HepG2 (cell line): ENCODE measurements around the gene PPP1R8. TPM values are rescaled to one million over a fixed set of nuclear protein-coding genes. Genes with fewer than 3 reads are reported as not detected.
A peak's percentile ranks its signal among the peaks of the same experiment; 100 is the strongest.

Experiments
- ATAC-seq: fragments of 200-7000 bp; cut with Tn5 transposase; 3 replicates; pipeline ENCODE4 v1.9.1; 2020; ENCODE audit warnings: mild to moderate bottlenecking, moderate library complexity
- BruUV-seq: library from RNA; stranded (reverse); fragments of 400-500 nt; replicated peaks from 2 replicates; lab custom pipeline; 2021; lab: Mats Ljungman, UMichigan
- CTCF ChIA-PET: fragments of 300-600 bp; formaldehyde crosslinking; extraction: SDS; loops from one replicate; lab custom pipeline; 2021; ENCODE audit warnings: low total read pairs, inconsistent platforms, low intra/inter-chr PET ratio; lab: Yijun Ruan, JAX
- POLR2A ChIA-PET: fragments of 350-600 bp; sonication (Branson Sonifier 250); formaldehyde crosslinking; loops from one replicate; lab custom pipeline; 2020; ENCODE audit warnings: antibody characterized with exemption, inconsistent platforms; lab: Yijun Ruan, JAX
- DNase-seq: peaks from one replicate; pipeline ENCODE4 v3.0.0-alpha.2; 2015; ENCODE audit warnings: low spot score
- FAIRE-seq: peaks from 3 replicates; lab custom pipeline; 2011; peaks lifted over from hg19 to GRCh38; lab: Jason Lieb, UNC
- H2AFZ ChIP-seq: one replicate; pipeline ENCODE4 v1.6.1; 2011; ENCODE audit warnings: low read length, inconsistent platforms
- H3K27ac ChIP-seq: fragments of 300-600 bp; 3 replicates; pipeline ENCODE4 v1.8.0; 2011; ENCODE audit warnings: mixed run types, mild to moderate bottlenecking, mixed read lengths, low read length, inconsistent platforms; ENCODE audit not compliant: insufficient read depth; ENCODE audit errors: extremely low read length
- H3K27me3 ChIP-seq, 2 experiments: fragments of 200-600 bp in 1 of 2; 2 replicates in 1 of 2; 3 replicates in 1 of 2; pipeline versions ENCODE4 v1.6.0 to v1.8.0; 2011; ENCODE audit warnings: low read length in 2 of 2, mild to moderate bottlenecking in 2 of 2, moderate library complexity in 2 of 2, inconsistent platforms in 1 of 2; ENCODE audit not compliant: insufficient read depth in 2 of 2, control insufficient read depth in 1 of 2
- H3K36me3 ChIP-seq, 2 experiments: fragments of 200-600 bp in 1 of 2; replicated peaks in 1 of 2; 2 replicates in 1 of 2; 3 replicates in 1 of 2; pipeline versions ENCODE4 v1.5.1 to v1.8.0; 2011; ENCODE audit warnings: low read length in 2 of 2, inconsistent platforms in 1 of 2; ENCODE audit not compliant: insufficient read depth in 2 of 2, control insufficient read depth in 1 of 2
- H3K4me1 ChIP-seq: 2 replicates; pipeline ENCODE4 v1.5.1; 2012; ENCODE audit warnings: low read length, inconsistent platforms; ENCODE audit not compliant: insufficient read depth
- H3K4me2 ChIP-seq: 2 replicates; pipeline ENCODE4 v1.6.0; 2011; ENCODE audit warnings: low read depth, low read length, inconsistent platforms
- H3K4me3 ChIP-seq, 3 experiments: fragments of 200-600 bp in 1 of 3; sonication (generic), shearing (Covaris generic) in 1 of 3; replicated peaks in 1 of 3; 2 replicates each; pipeline ENCODE4 v1.5.1; 2011 to 2016; ENCODE audit warnings: low read length in 3 of 3, inconsistent platforms in 2 of 3, low read depth in 2 of 3, mild to moderate bottlenecking in 2 of 3, control low read depth in 1 of 3, mixed read lengths in 1 of 3; ENCODE audit not compliant: insufficient read depth in 1 of 3
- H3K79me2 ChIP-seq: one replicate; pipeline ENCODE4 v1.6.1; 2011; ENCODE audit warnings: low read length, inconsistent platforms; ENCODE audit not compliant: insufficient read depth
- H3K9ac ChIP-seq: 2 replicates; pipeline ENCODE4 v1.6.0; 2011; ENCODE audit warnings: mild to moderate bottlenecking, low read depth, low read length, inconsistent platforms; ENCODE audit not compliant: insufficient read depth
- H3K9me3 ChIP-seq: 2 replicates; pipeline ENCODE4 v1.5.1; 2012; ENCODE audit warnings: mild to moderate bottlenecking, low read length
- H4K20me1 ChIP-seq: 2 replicates; pipeline ENCODE4 v1.6.0; 2011; ENCODE audit warnings: inconsistent platforms, mild to moderate bottlenecking, low read length, moderate library complexity; ENCODE audit not compliant: insufficient read depth
- CTCF ChIP-seq: sonication (generic); formaldehyde crosslinking; IDR thresholded peaks from 2 replicates; pipeline ENCODE4 v1.5.0; 2020; ENCODE audit warnings: mild to moderate bottlenecking, missing genetic modification reagents, moderate library complexity
- GATAD1 ChIP-seq: IDR thresholded peaks from 2 replicates; pipeline ENCODE4 v1.6.1; 2016; ENCODE audit warnings: missing genetic modification reagents, missing compliant biosample characterization
- HNRNPLL ChIP-seq: fragments of 200-400 bp; formaldehyde crosslinking; IDR thresholded peaks from 2 replicates; pipeline ENCODE4 v1.6.1; 2017; ENCODE audit warnings: mild to moderate bottlenecking, low read depth, low read length; ENCODE audit not compliant: poor library complexity, severe bottlenecking
- KDM1A ChIP-seq: IDR thresholded peaks from 2 replicates; pipeline ENCODE4 v1.6.1; 2016; ENCODE audit warnings: missing compliant biosample characterization
- KLF11 ChIP-seq: IDR thresholded peaks from 2 replicates; pipeline ENCODE4 v1.6.1; 2016; ENCODE audit warnings: missing compliant biosample characterization
- MEF2D ChIP-seq: sonication (generic); formaldehyde crosslinking; IDR thresholded peaks from 2 replicates; pipeline ENCODE4 v1.5.1; 2020; ENCODE audit warnings: mild to moderate bottlenecking, missing genetic modification reagents
- RNF2 ChIP-seq: fragments of 450-650 bp; conservative IDR thresholded peaks from 2 replicates; pipeline ENCODE4 v1.6.1; 2016; ENCODE audit warnings: low read depth
- SATB2 ChIP-seq: sonication (generic); formaldehyde crosslinking; IDR thresholded peaks from 2 replicates; pipeline ENCODE4 v1.5.0; 2020; ENCODE audit warnings: missing genetic modification reagents
- SCMH1 ChIP-seq: sonication (generic); formaldehyde crosslinking; IDR thresholded peaks from 2 replicates; pipeline ENCODE4 v1.9.0; 2021; ENCODE audit warnings: missing genetic modification reagents, mild to moderate bottlenecking, borderline replicate concordance
- SETDB1 ChIP-seq: sonication (generic); formaldehyde crosslinking; IDR thresholded peaks from 2 replicates; pipeline ENCODE4 v1.5.1; 2020; ENCODE audit warnings: missing genetic modification reagents, mild to moderate bottlenecking, borderline replicate concordance
- SIN3A ChIP-seq: IDR thresholded peaks from 2 replicates; pipeline ENCODE4 v1.6.1; 2011; ENCODE audit warnings: low read depth, mild to moderate bottlenecking, control low read depth, low read length, borderline replicate concordance
- SKI ChIP-seq: fragments of 450-650 bp; IDR thresholded peaks from one replicate; pipeline ENCODE4 v1.6.1; 2018; ENCODE audit warnings: mild to moderate bottlenecking; ENCODE audit not compliant: partially characterized antibody
- SUZ12 ChIP-seq: fragments of 150-350 bp; IDR thresholded peaks from 2 replicates; pipeline ENCODE4 v1.6.1; 2014; ENCODE audit warnings: low read depth, low read length
- TP53 ChIP-seq: sonication (generic); formaldehyde crosslinking; conservative IDR thresholded peaks from 2 replicates; pipeline ENCODE4 v1.4.0; 2020; ENCODE audit warnings: missing genetic modification reagents
- ZBTB42 ChIP-seq: sonication (generic); formaldehyde crosslinking; IDR thresholded peaks from 2 replicates; pipeline ENCODE4 v1.5.0; 2020; ENCODE audit warnings: mild to moderate bottlenecking, missing genetic modification reagents
- ZIK1 ChIP-seq: sonication (generic); formaldehyde crosslinking; IDR thresholded peaks from 2 replicates; pipeline ENCODE4 v1.5.0; 2020; ENCODE audit warnings: mild to moderate bottlenecking, low read depth, missing genetic modification reagents, borderline replicate concordance
- ZNF274 ChIP-seq: sonication (generic); formaldehyde crosslinking; IDR thresholded peaks from 2 replicates; pipeline ENCODE4 v1.5.1; 2020; ENCODE audit warnings: mild to moderate bottlenecking, missing genetic modification reagents
- ZNF333 ChIP-seq: sonication (generic); formaldehyde crosslinking; IDR thresholded peaks from 2 replicates; pipeline ENCODE4 v1.4.0; 2020; ENCODE audit warnings: mild to moderate bottlenecking, missing genetic modification reagents, borderline replicate concordance
- ZNF33B ChIP-seq: sonication (generic); formaldehyde crosslinking; IDR thresholded peaks from 2 replicates; pipeline ENCODE4 v1.5.1; 2020; ENCODE audit warnings: mild to moderate bottlenecking, missing genetic modification reagents
- ZNF749 ChIP-seq: sonication (generic); formaldehyde crosslinking; IDR thresholded peaks from 2 replicates; pipeline ENCODE4 v1.8.0; 2022; ENCODE audit warnings: mild to moderate bottlenecking, missing genetic modification reagents, moderate library complexity, borderline replicate concordance
- WGBS: methylation state at CpG from one replicate; pipeline ENCODE4 v1.1.6; 2017; ENCODE audit warnings: low lambda C conversion rate; 5-methylcytosine and 5-hydroxymethylcytosine counted together
- in situ Hi-C: cut with HindIII; loops from 2 replicates; pipeline ENCODE4 v1.10.0; 2017; ENCODE audit warnings: low pct_unique_long_range_greater_than_20kb; ENCODE audit not compliant: extremely low pct_ligation_motif_present
- intact Hi-C: fragments of 100-400 bp; cut with micrococcal nuclease; formaldehyde crosslinking; loops from one replicate; pipeline ENCODE4 v1.10.0; 2022; ENCODE audit not compliant: unreplicated experiment
- polyA plus RNA-seq, 8 experiments: library from polyadenylated mRNA; depleted of rRNA in 3 of 8; stranded (reverse) in 7 of 8; unstranded in 1 of 8; fragments of >200 nt; fragmentation: Illumina TruSeq in 4 of 8; extraction: Trizol in 4 of 8; gene quantifications; 2 replicates each; pipeline versions ENCODE4 v1.2.1 to v1.2.3, GENCODE V29; 2011 to 2016; ENCODE audit warnings: low read depth in 4 of 8, missing spikeins in 1 of 8, mixed read lengths in 1 of 8; ENCODE audit not compliant: insufficient read depth in 1 of 8
- total RNA-seq, 5 experiments: library from RNA; depleted of rRNA; stranded (reverse); fragments of >200 nt; fragmentation: Illumina TruSeq; extraction: Trizol; gene quantifications; 2 replicates each; pipeline ENCODE4 v1.2.3, GENCODE V29; 2016; ENCODE audit warnings: low read depth in 1 of 5
- TF ChIP-seq, protein P1 (sequence below): sonication (generic); formaldehyde crosslinking; IDR thresholded peaks from 2 replicates; pipeline ENCODE4 v1.4.0; 2020; ENCODE audit warnings: missing genetic modification reagents
- TF ChIP-seq, protein P2 (sequence below): sonication (generic); formaldehyde crosslinking; conservative IDR thresholded peaks from 2 replicates; pipeline ENCODE4 v1.8.1; 2023; ENCODE audit warnings: missing genetic modification reagents

Gene PPP1R8
- total and polyA plus RNA-seq, 2 of the 13 experiments (the other 11 are each of a cell fraction or from before 2014, with no cell fraction given), result 38.3 to 62.2 TPM

DNA sequence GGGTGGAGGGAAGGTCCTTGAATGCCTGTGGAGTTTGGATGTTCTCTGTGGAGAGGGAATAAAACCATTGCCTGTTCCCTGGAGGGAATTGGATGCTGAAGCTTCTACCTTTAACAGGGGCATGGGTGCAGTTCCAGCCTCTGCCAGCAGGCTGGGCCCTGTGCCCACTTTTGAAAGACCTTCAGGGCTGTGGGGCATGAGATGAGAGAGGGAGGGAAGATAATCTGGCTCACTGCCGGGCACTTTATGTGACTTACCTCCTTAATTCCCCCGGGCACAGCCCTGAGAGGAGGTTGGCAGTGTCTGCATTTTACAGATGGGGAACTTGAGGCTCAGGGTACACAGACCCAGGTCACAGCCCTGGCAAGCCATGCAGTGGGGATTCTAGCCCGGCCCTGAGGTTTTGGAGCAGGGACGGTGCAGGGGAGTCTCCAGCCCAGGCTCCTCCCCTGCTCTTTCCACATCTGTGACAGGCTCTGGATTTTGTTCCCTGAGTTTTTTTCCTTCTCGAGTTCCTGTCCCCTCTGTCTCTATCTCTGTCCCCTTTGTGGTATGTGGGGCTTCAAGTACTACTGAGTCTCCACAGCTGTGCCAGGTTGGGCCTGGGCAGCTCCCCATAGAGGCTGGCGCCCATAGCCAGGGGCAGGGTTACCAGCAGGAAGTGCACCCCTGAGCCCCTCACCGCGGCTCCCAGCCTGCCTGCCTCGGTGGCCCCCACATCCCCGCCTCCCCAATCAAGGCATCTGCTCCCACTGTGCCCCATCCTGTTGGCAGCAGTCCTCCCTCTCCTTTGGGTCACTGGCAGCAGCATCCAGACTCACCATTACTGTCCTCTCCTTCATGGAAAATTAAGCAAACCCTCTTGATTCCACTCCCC is 27.7 kb downstream of the PPP1R8 start:
- no peaks in the 10 kb centered on the region for H3K9me3 ChIP-seq
- H3K4me2 ChIP-seq, result peak overlapping the region; percentile 95
- BruUV-seq, result no TSS peak
- H3K4me3 ChIP-seq, result peak overlapping the region; percentile 5 to 70 (median 42)
- peaks cover 35% of the 10 kb centered on the region for H3K4me1 ChIP-seq
- ChIA-PET CTCF (interaction anchor here (1.1 to 2.8 kb wide), 4 partner anchors 14 to 351 kb away, joined by 3 to 13 read pairs (median 6); partner anchors contain the start of gene THEMIS2), POLR2A (interaction anchor here (0.6 to 1.4 kb wide), 2 partner anchors 28 to 85 kb away, joined by 3 to 4 read pairs; partner anchors contain the start of genes PPP1R8 and STX12)
- H3K36me3 ChIP-seq, result no peaks in the 10 kb centered on the region
- 15% methylated on average over 6 of the region's 10 CpGs for WGBS
- H3K27ac ChIP-seq, result no peak overlapping the region
- peak; percentile 69 for DNase-seq
- in situ Hi-C loops, result loop anchor here (5.0 to 10.0 kb wide), 2 partner anchors 76 to 119 kb away; partner anchors contain the start of gene SMPDL3B
- H3K27me3 ChIP-seq, result peaks cover 0 to 3% of the 10 kb centered on the region in 2 experiments; a peak in 1 of 5 replicates
- no peaks in the 10 kb centered on the region for H4K20me1 ChIP-seq
- intact Hi-C loops, result loop anchor here (2.0 to 5.0 kb wide), 2 partner anchors 164 to 350 kb away; no protein-coding TSS in a partner anchor
- H2AFZ ChIP-seq, result peak overlapping the region; percentile 73
- ATAC-seq, result peak; percentile 86
- no peaks in the 10 kb centered on the region for H3K79me2 ChIP-seq
- peak overlapping the region; percentile 25; the same call in 1 of the 2 replicates for H3K9ac ChIP-seq
- peak; percentile 74 for FAIRE-seq
- TF ChIP-seq SCMH1 (CRISPR knock-in tag) (no peak), MEF2D (CRISPR knock-in tag) (no peak), KLF11 (CRISPR knock-in tag) (no peak), KDM1A (no peak), ZNF274 (CRISPR knock-in tag) (no peak), TP53 (CRISPR knock-in tag) (no peak), ZIK1 (CRISPR knock-in tag) (no peak), RNF2 (no peak), SIN3A (no peak), SUZ12 (no peak), HNRNPLL (no peak), CTCF (peak; percentile 96), ZNF749 (no peak), GATAD1 (CRISPR knock-in tag) (no peak), ZBTB42 (CRISPR knock-in tag) (no peak), SKI (no peak), ZNF333 (CRISPR knock-in tag) (no peak), SATB2 (CRISPR knock-in tag) (no peak), ZNF33B (CRISPR knock-in tag) (no peak), SETDB1 (CRISPR knock-in tag) (no peak)
- TF ChIP-seq, protein P1, sequence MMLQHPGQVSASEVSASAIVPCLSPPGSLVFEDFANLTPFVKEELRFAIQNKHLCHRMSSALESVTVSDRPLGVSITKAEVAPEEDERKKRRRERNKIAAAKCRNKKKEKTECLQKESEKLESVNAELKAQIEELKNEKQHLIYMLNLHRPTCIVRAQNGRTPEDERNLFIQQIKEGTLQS (CRISPR knock-in tag), result no peak
- TF ChIP-seq, protein P2, sequence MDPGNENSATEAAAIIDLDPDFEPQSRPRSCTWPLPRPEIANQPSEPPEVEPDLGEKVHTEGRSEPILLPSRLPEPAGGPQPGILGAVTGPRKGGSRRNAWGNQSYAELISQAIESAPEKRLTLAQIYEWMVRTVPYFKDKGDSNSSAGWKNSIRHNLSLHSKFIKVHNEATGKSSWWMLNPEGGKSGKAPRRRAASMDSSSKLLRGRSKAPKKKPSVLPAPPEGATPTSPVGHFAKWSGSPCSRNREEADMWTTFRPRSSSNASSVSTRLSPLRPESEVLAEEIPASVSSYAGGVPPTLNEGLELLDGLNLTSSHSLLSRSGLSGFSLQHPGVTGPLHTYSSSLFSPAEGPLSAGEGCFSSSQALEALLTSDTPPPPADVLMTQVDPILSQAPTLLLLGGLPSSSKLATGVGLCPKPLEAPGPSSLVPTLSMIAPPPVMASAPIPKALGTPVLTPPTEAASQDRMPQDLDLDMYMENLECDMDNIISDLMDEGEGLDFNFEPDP (CRISPR knock-in tag), result no peak
